HEK293 (cell line): ENCODE measurements around the gene ITPR3.

Experiments
- CTCF ChIA-PET: fragments of 350-600 bp; formaldehyde crosslinking; extraction: SDS; loops from one replicate; lab custom pipeline; 2021; ENCODE audit warnings: antibody characterized with exemption; lab: Yijun Ruan, JAX
- POLR2A ChIA-PET: fragments of 300-600 bp; formaldehyde crosslinking; extraction: SDS; loops from one replicate; lab custom pipeline; 2020; ENCODE audit warnings: antibody characterized with exemption, inconsistent platforms; lab: Yijun Ruan, JAX
- H3K27ac ChIP-seq: fragments of 200-500 bp; sonication (Bioruptor generic); 2 replicates; pipeline ENCODE4 v1.5.1; 2014; ENCODE audit warnings: low read depth, low read length, control low read depth, inconsistent platforms; ENCODE audit errors: extremely low read depth
- H3K36me3 ChIP-seq, 2 experiments: fragments of 200-500 bp in 1 of 2; sonication (Bioruptor generic) in 1 of 2; 1 replicate in 1 of 2; 2 replicates in 1 of 2; pipeline ENCODE4 v1.5.1; 2014 to 2017; ENCODE audit warnings: inconsistent platforms in 2 of 2, low read length in 2 of 2; ENCODE audit not compliant: control insufficient read depth in 2 of 2, insufficient read depth in 1 of 2
- H3K4me1 ChIP-seq: fragments of 200-500 bp; sonication (Bioruptor generic); 2 replicates; pipeline ENCODE4 v1.5.1; 2014; ENCODE audit warnings: mild to moderate bottlenecking, low read length, inconsistent platforms; ENCODE audit not compliant: control insufficient read depth, insufficient read depth
- H3K4me3 ChIP-seq: 2 replicates; pipeline ENCODE4 v1.5.1; 2011; ENCODE audit warnings: low read depth, mild to moderate bottlenecking, control low read depth, low read length, moderate library complexity
- H3K9me3 ChIP-seq: fragments of 200-500 bp; sonication (Bioruptor generic); 2 replicates; pipeline ENCODE4 v1.5.1; 2014; ENCODE audit warnings: low read depth, low read length, inconsistent platforms; ENCODE audit not compliant: control insufficient read depth, insufficient read depth
- ATF2 ChIP-seq: fragments of 450-650 bp; formaldehyde crosslinking; IDR thresholded peaks from 2 replicates; pipeline ENCODE4 v1.5.1; 2016; ENCODE audit warnings: missing biosample characterization, missing genetic modification characterization, low read depth
- GLI2 ChIP-seq: fragments of 450-650 bp; formaldehyde crosslinking; IDR thresholded peaks from 2 replicates; pipeline ENCODE4; 2017; ENCODE audit warnings: missing biosample characterization, missing genetic modification characterization, low read depth, borderline replicate concordance
- KLF9 ChIP-seq: fragments of 450-650 bp; formaldehyde crosslinking; IDR thresholded peaks from 2 replicates; pipeline ENCODE4 v1.5.1; 2016; ENCODE audit warnings: missing biosample characterization, missing genetic modification characterization, low read depth
- SP2 ChIP-seq: fragments of 450-650 bp; formaldehyde crosslinking; IDR thresholded peaks from 2 replicates; pipeline ENCODE4 v1.5.1; 2016; ENCODE audit warnings: missing biosample characterization, missing genetic modification characterization
- ZFHX2 ChIP-seq: fragments of 450-650 bp; formaldehyde crosslinking; conservative IDR thresholded peaks from 2 replicates; pipeline ENCODE4 v1.5.1; 2016; ENCODE audit warnings: missing biosample characterization, missing genetic modification characterization
- ZNF121 ChIP-seq: fragments of 450-650 bp; formaldehyde crosslinking; IDR thresholded peaks from 2 replicates; pipeline ENCODE4 v1.5.1; 2016; ENCODE audit warnings: missing biosample characterization, missing genetic modification characterization
- ZNF174 ChIP-seq: fragments of 450-650 bp; formaldehyde crosslinking; IDR thresholded peaks from 2 replicates; pipeline ENCODE4 v1.5.0; 2017; ENCODE audit warnings: missing biosample characterization, mild to moderate bottlenecking, missing genetic modification characterization
- ZNF19 ChIP-seq: fragments of 450-650 bp; formaldehyde crosslinking; IDR thresholded peaks from 2 replicates; pipeline ENCODE4; 2016; ENCODE audit warnings: missing biosample characterization, missing genetic modification characterization, low read depth
- ZNF211 ChIP-seq: fragments of 450-650 bp; formaldehyde crosslinking; IDR thresholded peaks from 2 replicates; pipeline ENCODE4 v1.5.1; 2016; ENCODE audit warnings: low read depth, missing biosample characterization, missing genetic modification characterization
- ZNF23 ChIP-seq: fragments of 450-650 bp; formaldehyde crosslinking; IDR thresholded peaks from 2 replicates; pipeline ENCODE4 v1.5.1; 2016; ENCODE audit warnings: missing biosample characterization, missing genetic modification characterization, borderline replicate concordance
- ZNF311 ChIP-seq: fragments of 450-650 bp; formaldehyde crosslinking; IDR thresholded peaks from 2 replicates; pipeline ENCODE4 v1.5.1; 2017; ENCODE audit warnings: missing biosample characterization, missing genetic modification characterization, borderline replicate concordance
- ZNF510 ChIP-seq: fragments of 450-650 bp; formaldehyde crosslinking; IDR thresholded peaks from 2 replicates; pipeline ENCODE4 v1.5.1; 2018; ENCODE audit warnings: mild to moderate bottlenecking, missing genetic modification characterization, missing biosample characterization; ENCODE audit not compliant: insufficient replicate concordance
- ZNF513 ChIP-seq: fragments of 450-650 bp; IDR thresholded peaks from 2 replicates; pipeline ENCODE4 v1.5.1; 2018; ENCODE audit warnings: missing biosample characterization, missing genetic modification characterization
- ZNF521 ChIP-seq: fragments of 450-650 bp; formaldehyde crosslinking; IDR thresholded peaks from 2 replicates; pipeline ENCODE4 v1.5.1; 2017; ENCODE audit warnings: missing biosample characterization, mild to moderate bottlenecking, missing genetic modification characterization
- TF ChIP-seq, protein P1 (sequence below): fragments of 450-650 bp; formaldehyde crosslinking; IDR thresholded peaks from 2 replicates; pipeline ENCODE4 v1.5.1; 2016; ENCODE audit warnings: missing biosample characterization, missing genetic modification characterization
- TF ChIP-seq, protein P2 (sequence below): fragments of 450-650 bp; formaldehyde crosslinking; IDR thresholded peaks from 2 replicates; pipeline ENCODE4 v1.5.1; 2016; ENCODE audit warnings: missing biosample characterization, missing genetic modification characterization

The ITPR3 gene

GRCh38 chr6:33654831-33655554, 33.9 kb downstream of the ITPR3 start:
- H3K4me1 ChIP-seq = no peaks in the 10 kb centered on the region
- H3K36me3 ChIP-seq = no peaks in the 10 kb centered on the region; a peak in 1 of 3 replicates
- no peak for TF ChIP-seq GLI2 (tag by site-specific recombination)
- TF ChIP-seq SP2 (tag by site-specific recombination) = no peak
- TF ChIP-seq ZNF211 (tag by site-specific recombination) = no peak
- TF ChIP-seq ZNF174 = no peak
- no peak for TF ChIP-seq ZNF513 (tag by site-specific recombination)
- TF ChIP-seq, protein P1, sequence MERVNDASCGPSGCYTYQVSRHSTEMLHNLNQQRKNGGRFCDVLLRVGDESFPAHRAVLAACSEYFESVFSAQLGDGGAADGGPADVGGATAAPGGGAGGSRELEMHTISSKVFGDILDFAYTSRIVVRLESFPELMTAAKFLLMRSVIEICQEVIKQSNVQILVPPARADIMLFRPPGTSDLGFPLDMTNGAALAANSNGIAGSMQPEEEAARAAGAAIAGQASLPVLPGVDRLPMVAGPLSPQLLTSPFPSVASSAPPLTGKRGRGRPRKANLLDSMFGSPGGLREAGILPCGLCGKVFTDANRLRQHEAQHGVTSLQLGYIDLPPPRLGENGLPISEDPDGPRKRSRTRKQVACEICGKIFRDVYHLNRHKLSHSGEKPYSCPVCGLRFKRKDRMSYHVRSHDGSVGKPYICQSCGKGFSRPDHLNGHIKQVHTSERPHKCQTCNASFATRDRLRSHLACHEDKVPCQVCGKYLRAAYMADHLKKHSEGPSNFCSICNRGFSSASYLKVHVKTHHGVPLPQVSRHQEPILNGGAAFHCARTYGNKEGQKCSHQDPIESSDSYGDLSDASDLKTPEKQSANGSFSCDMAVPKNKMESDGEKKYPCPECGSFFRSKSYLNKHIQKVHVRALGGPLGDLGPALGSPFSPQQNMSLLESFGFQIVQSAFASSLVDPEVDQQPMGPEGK (tag by site-specific recombination) = no peak
- TF ChIP-seq ZNF121 (tag by site-specific recombination) = no peak
- no peak for TF ChIP-seq ZNF510 (tag by site-specific recombination)
- TF ChIP-seq ZNF311 (tag by site-specific recombination) = no peak
- no peak for TF ChIP-seq ZFHX2 (tag by site-specific recombination)
- TF ChIP-seq ZNF23 = no peak
- TF ChIP-seq, protein P2, sequence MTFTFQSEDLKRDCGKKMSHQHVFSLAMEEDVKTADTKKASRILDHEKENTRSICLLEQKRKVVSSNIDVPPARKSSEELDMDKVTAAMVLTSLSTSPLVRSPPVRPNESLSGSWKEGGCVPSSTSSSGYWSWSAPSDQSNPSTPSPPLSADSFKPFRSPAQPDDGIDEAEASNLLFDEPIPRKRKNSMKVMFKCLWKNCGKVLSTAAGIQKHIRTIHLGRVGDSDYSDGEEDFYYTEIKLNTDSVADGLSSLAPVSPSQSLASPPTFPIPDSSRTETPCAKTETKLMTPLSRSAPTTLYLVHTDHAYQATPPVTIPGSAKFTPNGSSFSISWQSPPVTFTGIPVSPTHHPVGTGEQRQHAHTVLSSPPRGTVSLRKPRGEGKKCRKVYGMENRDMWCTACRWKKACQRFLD (tag by site-specific recombination) = no peak
- TF ChIP-seq KLF9 = no peak
- no peak for TF ChIP-seq ZNF521 (tag by site-specific recombination)
- POLR2A ChIA-PET = no interaction called here
- no peaks in the 10 kb centered on the region for H3K9me3 ChIP-seq
- no peak overlapping the region for H3K27ac ChIP-seq
- CTCF ChIA-PET = interaction anchor here (0.6 to 1.5 kb wide), 7 partner anchors 20 to 107 kb away, joined by 3 to 4 read pairs (median 3); no protein-coding TSS in a partner anchor
- no peak overlapping the region for H3K4me3 ChIP-seq

DNA sequence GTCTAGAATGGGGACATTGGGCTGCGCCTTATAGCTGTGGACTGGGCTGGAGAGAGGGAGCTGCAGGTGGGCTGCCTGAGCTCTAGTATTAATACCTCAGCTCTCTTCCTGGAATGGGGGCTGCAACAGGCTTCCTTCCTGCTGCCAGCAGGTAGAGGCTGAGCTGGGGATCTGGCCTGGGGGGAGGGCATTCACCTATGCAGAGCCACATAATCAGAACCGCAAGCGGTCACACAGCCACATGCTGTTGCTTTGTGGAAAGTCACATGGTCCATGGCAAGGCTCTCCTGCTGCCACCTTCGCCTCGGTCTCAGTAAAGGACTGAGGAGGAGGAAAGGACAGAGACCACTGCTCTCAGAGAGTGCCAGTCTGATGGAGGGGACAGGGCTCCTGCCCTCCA, 35.7 kb downstream of the ITPR3 start:
- Histone ChIP-seq H3K27ac (no peak overlapping the region), H3K36me3 (no peaks in the 10 kb centered on the region; a peak in 1 of 3 replicates)
- ChIA-PET CTCF (interaction anchor here (1.5 kb wide), 1 partner anchor 105 kb away, joined by 3 read pairs; no protein-coding TSS in a partner anchor), POLR2A (interaction anchor here (0.6 kb wide), 1 partner anchor 21 kb away, joined by 4 read pairs; no protein-coding TSS in a partner anchor)
- TF ChIP-seq ZNF19 (no peak), ATF2 (no peak)
- TF ChIP-seq, all 188 proteins: peak for 0
- no peaks in the 10 kb centered on the region for H3K4me1 ChIP-seq
- no peaks in the 10 kb centered on the region for H3K9me3 ChIP-seq
- H3K4me3 ChIP-seq = no peak overlapping the region
